K562 (cell line): ENCODE data around the gene PDE11A. TPM values are rescaled to one million over a fixed set of nuclear protein-coding genes. Genes with fewer than 3 reads are reported as not detected.
A peak's percentile ranks its signal among the peaks of the same experiment; 100 is the strongest.

Source experiments
- CHD1 ChIP-seq: fragments of 200-600 bp; sonication (generic); IDR thresholded peaks from one replicate; pipeline ENCODE4 v1.6.1; 2012; ENCODE audit warnings: mild to moderate bottlenecking, moderate library complexity, low read length, inconsistent platforms
- CTBP1 ChIP-seq: fragments of 450-650 bp; IDR thresholded peaks from 2 replicates; pipeline ENCODE4 v1.6.1; 2016; ENCODE audit warnings: borderline replicate concordance
- CUX1 ChIP-seq: fragments of 200-800 bp; sonication (Bioruptor generic); IDR thresholded peaks from 2 replicates; pipeline ENCODE4 v1.6.1; 2016; ENCODE audit warnings: missing genetic modification characterization, missing compliant biosample characterization
- E2F6 ChIP-seq, 2 experiments: IDR thresholded peaks; 2 replicates each; pipeline ENCODE4 v1.6.1; 2011; ENCODE audit warnings: borderline replicate concordance in 1 of 2, control low read depth in 1 of 2, low read depth in 1 of 2, low read length in 1 of 2, mild to moderate bottlenecking in 1 of 2, mixed read lengths in 1 of 2, moderate library complexity in 1 of 2; ENCODE audit not compliant: insufficient read depth in 1 of 2, insufficient read length in 1 of 2, poor library complexity in 1 of 2, severe bottlenecking in 1 of 2; ENCODE audit errors: extremely low read depth in 1 of 2
- GATA2 ChIP-seq: sonication (generic); formaldehyde crosslinking; IDR thresholded peaks from 2 replicates; pipeline ENCODE4 v1.4.0; 2020; ENCODE audit warnings: mild to moderate bottlenecking, missing genetic modification reagents
- KLF1 ChIP-seq: fragments of 450-650 bp; IDR thresholded peaks from 2 replicates; pipeline ENCODE4 v1.6.1; 2016; ENCODE audit warnings: missing genetic modification characterization, missing compliant biosample characterization
- PRMT5 ChIP-seq: sonication (generic); formaldehyde crosslinking; IDR thresholded peaks from 2 replicates; pipeline ENCODE4 v1.5.0; 2020; ENCODE audit warnings: missing genetic modification reagents
- RHOXF2B ChIP-seq: fragments of 250-450 bp; sonication (Bioruptor Pico); conservative IDR thresholded peaks from 2 replicates; pipeline ENCODE4 v1.5.1; 2021
- SP2 ChIP-seq: IDR thresholded peaks from 2 replicates; pipeline ENCODE4 v1.6.1; 2011; ENCODE audit warnings: mild to moderate bottlenecking, low read depth, low read length, moderate library complexity; ENCODE audit not compliant: poor library complexity, severe bottlenecking; ENCODE audit errors: extremely low read depth
- STAG1 ChIP-seq: sonication (generic); formaldehyde crosslinking; IDR thresholded peaks from 2 replicates; pipeline ENCODE4 v1.5.0; 2020; ENCODE audit warnings: missing genetic modification reagents, borderline replicate concordance
- TEAD2 ChIP-seq: fragments of 450-650 bp; IDR thresholded peaks from 2 replicates; pipeline ENCODE4 v1.6.1; 2016; ENCODE audit warnings: missing genetic modification characterization, control low read depth, missing compliant biosample characterization
- YY1 ChIP-seq, 3 experiments: IDR thresholded peaks; 2 replicates each; pipeline ENCODE4 v1.6.1; 2011; ENCODE audit warnings: low read length in 2 of 3, mild to moderate bottlenecking in 2 of 3, moderate library complexity in 2 of 3, borderline replicate concordance in 1 of 3, control low read depth in 1 of 3, low read depth in 1 of 3; ENCODE audit not compliant: insufficient read depth in 3 of 3, insufficient replicate concordance in 2 of 3, control insufficient read depth in 1 of 3, insufficient read length in 1 of 3; ENCODE audit errors: extremely low read depth in 1 of 3
- ZNF232 ChIP-seq: sonication (generic); formaldehyde crosslinking; IDR thresholded peaks from 2 replicates; pipeline ENCODE4 v1.8.0; 2022; ENCODE audit warnings: mild to moderate bottlenecking, missing genetic modification reagents
- ZNF324 ChIP-seq: fragments of 250-450 bp; sonication (Bioruptor Pico); IDR thresholded peaks from 2 replicates; pipeline ENCODE4 v1.4.0; 2020; ENCODE audit warnings: mild to moderate bottlenecking
- polyA plus RNA-seq, 8 experiments: library from polyadenylated mRNA; depleted of rRNA in 4 of 8; stranded (reverse) in 5 of 8; unstranded in 3 of 8; fragments of >200 nt; fragmentation: Nextera tagmentation in 2 of 8; fragmentation: Illumina TruSeq in 1 of 8; extraction: Ambion mirVana in 2 of 8; extraction: Trizol in 1 of 8; gene quantifications; 2 replicates each; pipeline versions ENCODE4 v1.2.1 to v1.2.3, GENCODE V29; 2011 to 2014; ENCODE audit warnings: inconsistent platforms in 1 of 8, missing spikeins in 1 of 8
- total RNA-seq, 7 experiments: library from RNA; depleted of rRNA in 6 of 7; stranded (reverse); fragments of >200 nt in 6 of 7; fragmentation: Illumina TruSeq in 2 of 7; extraction: Trizol in 2 of 7; gene quantifications; 2 replicates each; pipeline versions ENCODE4 v1.2.1 to v1.2.3, GENCODE V29; 2011 to 2021; ENCODE audit warnings: low replicate concordance in 1 of 7

The PDE11A gene
- total and polyA plus RNA-seq, 9 of the 15 experiments (the other 6 are each of a cell fraction or from before 2014, with no cell fraction given) = 3.2 to 22.1 (median 5.7) TPM

GRCh38 chr2:177618255-177619253 lies 454.0 kb downstream of the PDE11A start (continued):
- TF ChIP-seq ZNF324 (CRISPR knock-in tag) (no peak; the same call in 1 of the 2 replicates), CHD1 (no peak), PRMT5 (CRISPR knock-in tag) (no peak), ZNF232 (CRISPR knock-in tag) (0 out of 2 replicates have a peak, but pooled peaks have one; percentile 33), GATA2 (CRISPR knock-in tag) (no peak), TEAD2 (tag) (no peak), E2F6 (IDR thresholded peaks at IDR 0.05; ENCODE audit: borderline replicate concordance in 1 of 2, extremely low read depth in 1 of 2, insufficient read depth in 1 of 2, insufficient read length in 1 of 2, low read depth in 1 of 2, low read length in 1 of 2, poor library complexity in 1 of 2, severe bottlenecking in 1 of 2) (peak; percentile 74 to 92), SP2 (no peak), YY1 (IDR thresholded peaks at IDR 0.05; ENCODE audit: borderline replicate concordance in 1 of 3, control insufficient read depth in 1 of 3, extremely low read depth in 1 of 3, insufficient read depth in 3 of 3, insufficient read length in 1 of 3, insufficient replicate concordance in 2 of 3, low read depth in 1 of 3, low read length in 2 of 3) (peak in 1 of 3 experiments; percentile 81), CUX1 (peak; percentile 74; the same call in 1 of the 2 replicates), KLF1 (no peak; the same call in 1 of the 2 replicates), CTBP1 (peak; percentile 41; the same call in 1 of the 2 replicates), RHOXF2B (CRISPR knock-in tag) (no peak; the same call in 1 of the 2 replicates), STAG1 (no peak)
